NCI-H1092 treated with DMSO at 0.1 percent for 48 hours (cell line): Measurements from ENCODE around the gene COG5.

ENCODE experiments used
- DNase-seq: peaks from one replicate; lab custom pipeline; 2025; lab: John Stamatoyannopoulos, UW

The COG5 gene

DNA sequence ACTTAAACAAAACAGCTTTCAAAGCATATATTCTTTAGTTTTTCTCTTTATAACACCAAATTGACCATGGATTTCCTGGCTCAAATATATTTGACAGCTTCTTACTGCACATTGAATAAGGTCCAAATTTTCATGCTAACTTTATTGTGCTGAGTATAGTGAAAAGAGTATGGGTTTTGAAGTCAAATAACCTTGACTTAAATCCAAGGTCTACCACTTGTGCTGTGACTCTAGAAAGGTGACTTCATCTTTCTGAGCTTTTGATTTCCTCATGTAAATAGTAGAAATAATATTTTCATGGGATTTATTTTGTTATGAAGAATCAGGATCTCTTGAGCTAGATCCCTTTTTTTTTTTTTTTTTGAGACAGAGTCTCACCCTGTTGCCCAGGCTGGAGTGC, 233.2 kb downstream of the COG5 start:
- no peak for DNase-seq

DNA sequence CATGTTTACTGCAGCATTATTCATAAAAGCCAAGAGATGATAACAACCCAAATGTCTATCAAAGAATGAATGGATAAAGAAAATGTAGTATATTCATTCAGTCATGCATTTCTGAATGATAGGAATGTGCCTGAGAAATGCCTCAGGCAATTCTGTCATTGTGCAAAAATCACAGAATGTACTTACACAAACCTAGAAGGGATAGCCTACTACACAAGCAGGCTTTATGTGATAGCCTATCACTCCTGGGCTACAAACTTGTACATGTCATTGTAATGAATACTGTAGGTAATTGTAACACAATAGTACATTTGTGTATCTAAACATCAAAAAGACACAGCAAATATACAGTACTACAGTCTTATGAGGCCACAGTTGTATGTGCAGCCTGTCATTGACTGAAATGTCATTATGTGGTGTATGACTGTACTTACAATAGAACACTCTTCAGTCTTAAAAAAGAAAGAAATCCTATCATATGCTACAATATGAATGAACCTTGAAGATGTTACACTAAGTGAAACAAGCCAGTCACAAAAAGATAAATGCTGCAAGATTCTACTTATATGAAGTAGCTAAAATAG, 235.6 kb downstream of the COG5 start:
- no peak for DNase-seq

DNA sequence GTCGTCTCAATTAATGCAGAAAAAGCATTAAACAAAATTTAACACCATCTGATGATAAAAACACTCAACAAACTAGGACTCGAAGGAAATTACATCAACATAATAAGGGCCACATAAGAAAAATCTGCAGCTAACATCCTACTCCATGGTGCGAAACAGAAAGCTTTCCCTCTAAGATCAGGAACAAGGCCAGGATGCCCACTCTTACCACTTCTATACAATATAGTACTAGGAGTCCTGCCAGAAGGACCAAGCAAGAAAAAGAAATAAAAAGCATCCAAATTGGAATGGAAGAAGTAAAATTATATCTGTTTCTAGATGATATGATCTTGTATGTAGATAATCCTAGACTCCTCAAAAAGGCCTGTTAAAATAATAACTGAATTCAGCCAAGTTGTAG, 237.7 kb downstream of the COG5 start:
- DNase-seq, result no peak

DNA sequence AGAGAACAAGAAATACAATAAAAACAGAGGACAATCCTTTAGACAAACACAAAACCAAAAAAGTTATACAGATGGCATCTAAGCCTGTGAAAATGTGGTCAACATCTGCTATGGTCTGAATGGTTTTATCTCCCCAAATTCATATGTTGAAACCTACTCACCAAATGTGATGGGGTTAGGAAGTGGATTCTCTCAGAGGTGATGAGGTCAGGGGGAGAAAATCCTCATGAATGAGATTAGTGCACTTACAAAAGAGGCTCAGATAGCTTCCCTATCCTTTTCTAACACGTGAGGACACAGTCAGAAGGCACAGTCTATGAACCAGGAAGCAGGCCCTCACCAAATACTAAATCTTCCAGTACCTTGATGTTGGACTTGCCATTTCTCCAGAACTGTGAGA, 241.7 kb downstream of the COG5 start:
- DNase-seq, result no peak

DNA sequence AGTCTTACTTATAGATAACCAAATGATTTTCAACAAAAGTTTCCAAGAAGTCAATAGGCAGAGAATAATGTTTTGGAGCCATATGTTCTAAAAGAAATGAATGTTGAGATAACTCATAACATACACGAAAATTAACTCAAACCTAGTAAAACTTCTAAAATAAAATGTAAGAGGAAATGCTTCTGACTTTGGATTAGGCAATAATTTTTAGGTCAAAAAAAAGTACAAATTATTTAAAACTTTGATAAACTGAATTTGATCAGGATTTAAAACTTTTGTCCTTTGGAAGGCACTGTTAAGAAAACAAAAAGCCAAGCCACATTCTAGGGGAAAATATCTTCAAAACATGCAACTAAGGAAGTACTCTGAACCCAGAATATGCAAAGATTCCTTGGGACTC, 242.1 kb downstream of the COG5 start:
- DNase-seq, result no peak

DNA sequence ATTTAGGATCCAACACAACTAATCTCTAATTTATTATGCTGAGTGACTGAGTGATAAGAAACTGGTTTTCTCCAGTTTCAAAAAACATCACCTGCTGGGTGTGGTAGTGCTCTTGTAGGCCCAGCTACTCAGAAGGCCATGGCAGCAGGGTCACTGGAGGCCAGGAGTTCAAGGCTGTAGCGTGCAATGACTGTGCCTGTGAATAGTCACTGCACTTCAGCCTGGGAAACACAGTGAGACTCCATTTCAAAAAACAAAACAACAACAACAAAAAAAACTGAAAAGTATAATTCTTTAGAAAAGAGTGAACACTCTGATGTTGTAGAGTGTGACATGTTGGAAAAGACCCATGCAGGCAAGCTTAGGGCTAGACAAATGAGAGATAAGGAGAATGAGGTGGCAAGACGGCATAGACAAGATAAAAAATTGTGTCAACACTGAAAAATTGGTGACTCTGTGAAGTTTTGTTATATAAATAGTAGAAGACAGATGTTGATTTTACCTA, 243.9 kb downstream of the COG5 start:
- DNase-seq, result no peak

DNA sequence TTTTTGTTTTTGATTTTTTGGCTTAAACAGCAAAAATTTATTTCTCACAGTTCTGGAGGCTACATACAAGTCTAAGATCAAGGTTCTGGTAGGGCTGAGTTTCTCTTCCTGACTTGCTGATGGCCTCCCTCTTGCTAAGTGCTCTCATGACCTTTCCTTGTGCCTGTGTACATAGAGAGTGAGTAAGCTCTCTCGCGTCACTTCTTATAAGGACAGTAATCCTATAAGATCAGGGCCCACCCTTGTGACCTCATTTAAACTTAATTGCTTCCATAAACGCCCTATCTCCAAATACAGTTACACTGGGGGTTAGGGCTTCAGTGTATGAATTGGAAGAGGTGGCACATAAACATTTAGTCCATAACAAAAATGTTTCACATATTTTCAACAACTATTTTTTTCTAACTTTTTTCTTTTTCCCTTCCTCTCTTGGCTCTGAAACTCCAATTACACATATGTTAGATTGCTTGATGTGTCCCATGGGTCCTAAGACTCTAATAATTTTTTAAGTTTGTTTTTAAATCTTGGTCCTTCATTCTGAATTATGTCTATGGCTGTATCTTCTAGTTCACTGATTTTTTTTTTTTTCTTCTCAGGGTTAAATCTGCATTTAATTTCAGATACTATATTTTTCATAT, 245.1 kb downstream of the COG5 start:
- no peak for DNase-seq

DNA sequence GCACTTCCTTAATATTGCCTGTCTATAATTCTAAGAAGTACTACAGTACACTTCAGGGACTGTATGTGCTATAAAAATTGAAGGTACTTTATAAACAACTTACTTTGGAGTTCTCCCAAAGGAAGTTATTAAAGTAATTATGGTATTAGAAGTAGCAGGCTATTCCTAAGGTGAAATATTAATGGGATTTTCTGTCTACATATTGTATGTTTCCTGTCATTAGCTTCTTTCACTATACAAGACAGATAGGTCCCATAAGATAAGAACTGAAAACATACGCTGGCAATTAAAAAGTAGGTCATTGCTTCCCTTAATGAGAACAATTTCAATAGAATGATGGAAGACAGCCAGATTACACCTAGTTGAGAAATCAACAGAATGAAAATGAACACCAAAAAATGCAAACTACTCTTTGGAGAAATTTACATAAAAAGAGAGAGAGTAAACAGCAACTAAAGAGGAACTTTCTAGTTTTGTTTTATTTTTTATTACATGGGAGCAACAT, 248.0 kb downstream of the COG5 start:
- no peak for DNase-seq

DNA sequence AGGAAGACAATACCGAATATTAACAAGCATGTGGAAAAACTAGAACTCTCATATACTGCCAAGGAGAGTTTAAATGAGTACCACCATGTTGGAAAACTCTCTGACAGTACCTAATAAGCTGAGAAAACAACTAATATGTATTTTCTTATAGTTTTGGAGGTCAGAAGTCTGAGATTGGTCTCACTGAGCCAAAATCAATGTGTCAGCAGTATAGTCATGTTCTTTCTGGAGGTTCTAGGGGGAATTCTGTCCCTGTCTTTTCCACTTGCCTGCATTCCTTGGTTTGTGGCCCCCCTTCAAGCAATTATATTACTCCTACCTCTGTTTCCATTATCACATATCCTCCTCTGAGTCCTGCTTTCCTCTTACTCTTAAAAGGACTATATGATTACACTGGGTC, 250.4 kb downstream of the COG5 start:
- DNase-seq, result no peak

DNA sequence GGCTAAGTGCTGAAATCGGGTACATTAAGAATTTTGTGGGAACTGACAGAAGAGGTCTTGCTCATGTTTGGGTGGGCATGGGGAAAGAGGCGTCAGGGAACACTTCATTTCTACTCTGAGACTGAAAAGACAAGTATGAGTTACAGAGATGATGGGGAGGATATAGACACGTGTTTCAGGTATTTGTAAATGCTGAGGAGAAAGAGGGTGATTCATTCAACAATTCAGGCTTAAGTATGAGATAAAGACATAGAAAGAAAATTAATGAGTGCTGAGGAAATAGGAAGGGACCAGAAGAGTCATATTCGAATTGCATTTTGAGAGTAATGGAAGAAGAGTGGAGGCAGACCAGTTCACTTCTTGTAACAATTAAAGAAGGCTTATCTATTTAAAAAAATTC, 251.3 kb downstream of the COG5 start:
- DNase-seq, result no peak

DNA sequence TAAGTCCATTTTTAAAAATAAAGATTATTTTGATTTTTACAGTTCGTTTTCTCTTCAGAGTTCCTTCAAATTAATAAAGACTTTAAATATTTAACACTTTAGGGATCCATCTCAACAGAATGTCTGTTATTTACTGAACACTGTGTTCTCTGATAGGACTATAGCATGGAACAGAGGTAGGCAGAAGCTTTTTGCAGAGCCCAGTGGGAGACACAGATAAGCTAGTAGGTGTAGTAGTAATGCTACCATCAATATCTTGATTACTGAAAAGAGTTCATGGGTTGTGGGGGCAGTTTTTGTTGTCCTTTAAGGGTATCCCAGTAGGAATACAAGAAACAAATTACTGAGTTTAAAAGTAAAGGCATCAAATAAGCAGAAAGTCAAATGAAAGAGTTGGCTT, 254.4 kb downstream of the COG5 start:
- no peak for DNase-seq

DNA sequence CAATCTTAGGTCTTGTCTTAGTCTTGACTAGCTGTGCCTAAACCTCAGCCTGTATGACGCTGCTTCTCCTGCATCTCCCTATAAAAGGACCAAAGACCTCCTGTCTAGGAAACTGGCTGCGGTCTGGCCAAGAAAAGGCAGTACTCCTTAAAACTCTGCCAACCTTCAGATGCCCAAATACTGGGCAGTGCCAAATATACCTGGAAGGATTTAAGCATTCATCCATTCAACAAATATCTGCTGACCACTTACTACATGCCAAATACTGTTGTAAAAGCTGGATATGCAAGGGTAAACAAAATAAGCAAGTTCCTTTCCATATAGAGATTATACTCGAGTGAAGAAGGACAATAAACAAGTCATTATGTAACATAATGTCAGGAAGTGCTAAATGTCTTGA, 259.1 kb downstream of the COG5 start:
- no peak for DNase-seq

DNA sequence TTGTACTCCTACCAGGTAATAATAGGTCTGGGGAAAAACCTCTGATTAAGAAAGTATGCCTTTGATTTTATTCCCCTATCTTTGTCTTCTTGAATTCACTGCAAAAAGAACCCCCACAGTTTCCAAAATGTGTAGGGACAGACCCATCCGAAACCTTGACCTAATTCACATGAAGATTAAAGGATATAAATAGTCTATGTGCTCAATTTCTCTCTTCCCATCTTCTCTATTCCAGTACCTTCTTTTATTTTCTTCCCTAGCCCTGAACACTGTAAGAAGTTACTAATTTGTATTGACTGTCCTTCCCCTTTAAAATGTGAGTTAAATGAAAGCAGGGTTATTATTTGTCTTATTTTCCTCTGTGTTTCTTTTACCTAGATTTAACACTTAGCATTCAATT, 259.7 kb downstream of the COG5 start:
- DNase-seq, result no peak

DNA sequence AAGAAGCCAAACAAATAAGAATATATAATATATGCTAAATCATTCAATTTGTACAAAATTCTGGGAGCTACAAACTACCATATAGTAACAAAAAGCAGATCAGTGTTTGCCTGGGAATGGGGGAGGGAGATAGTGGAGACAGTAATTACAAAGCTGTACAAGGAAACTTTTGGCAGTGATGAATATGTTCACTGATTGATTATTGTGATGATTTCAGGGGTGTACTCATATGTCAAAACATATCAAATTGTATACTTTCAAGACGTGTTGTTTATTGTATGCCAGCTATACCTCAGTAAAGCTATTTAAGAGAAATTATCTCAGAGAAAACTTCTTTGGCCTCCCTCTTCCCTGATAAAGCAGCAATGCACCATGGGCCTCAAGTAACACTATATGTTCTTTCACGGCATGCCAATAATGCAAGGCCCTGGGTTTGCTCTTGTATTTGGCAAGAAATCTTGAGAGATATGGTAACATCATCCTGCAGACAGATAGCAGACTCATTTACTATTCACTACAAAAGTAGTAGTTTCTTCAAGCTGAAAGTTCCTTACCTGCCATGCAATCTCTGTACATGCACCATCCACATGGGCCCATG, 261.4 kb downstream of the COG5 start:
- no peak for DNase-seq

DNA sequence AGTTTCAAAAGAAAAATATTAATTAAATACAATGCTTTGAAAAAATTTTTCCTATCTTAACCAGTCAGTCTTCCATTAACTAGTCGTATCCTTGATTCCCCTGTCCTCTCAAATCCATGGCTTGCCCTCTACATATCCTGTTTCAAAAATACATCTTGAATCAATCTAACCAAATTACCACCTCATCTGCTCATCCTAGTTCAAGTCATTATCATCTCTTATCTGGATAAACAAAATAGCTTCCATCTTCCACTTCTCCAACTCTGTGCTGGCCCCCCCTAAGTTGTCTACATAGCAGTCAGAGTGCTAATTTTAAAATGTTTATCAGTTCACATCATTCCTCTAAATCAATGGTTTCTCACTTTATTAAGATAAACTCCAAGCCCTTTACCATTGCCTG, 269.5 kb downstream of the COG5 start:
- no peak for DNase-seq

DNA sequence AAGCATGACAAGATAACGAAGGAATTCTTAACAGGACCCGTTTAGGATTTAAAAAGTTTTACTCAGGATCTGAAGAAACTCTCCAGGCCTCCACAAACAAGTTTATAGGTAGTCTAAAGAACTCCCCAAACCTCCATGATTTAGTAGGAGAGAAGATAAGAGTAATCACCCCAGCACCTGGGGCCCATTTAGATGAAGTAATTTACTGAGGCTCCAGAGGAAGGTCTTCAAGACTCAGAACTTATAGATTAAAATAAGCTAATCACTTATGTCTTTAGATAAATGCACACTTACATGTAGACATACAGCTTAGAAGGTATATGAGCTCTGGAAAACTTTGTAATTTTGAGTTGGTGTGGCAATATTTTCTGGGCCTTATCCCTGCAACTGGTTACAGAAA, 271.1 kb downstream of the COG5 start:
- DNase-seq, result no peak

DNA sequence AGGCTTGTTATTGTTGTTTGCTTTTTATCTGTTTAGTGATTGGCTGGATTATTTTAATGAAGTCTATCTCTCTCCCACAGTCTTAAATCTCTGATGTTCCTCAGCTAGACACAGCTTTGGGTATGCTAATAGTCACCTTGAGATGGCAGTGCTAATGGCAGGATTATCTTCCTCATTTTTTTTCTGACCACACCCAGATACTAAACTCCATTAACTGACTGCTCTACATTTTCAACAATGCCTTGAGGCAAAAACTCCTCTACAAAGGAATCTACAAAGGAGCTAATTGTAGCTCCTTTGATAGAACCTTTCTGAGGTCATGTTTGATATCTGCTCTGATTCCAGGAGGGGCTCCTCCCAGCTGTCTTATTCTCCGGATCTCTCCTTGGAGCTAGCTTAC, 272.3 kb downstream of the COG5 start:
- no peak for DNase-seq

DNA sequence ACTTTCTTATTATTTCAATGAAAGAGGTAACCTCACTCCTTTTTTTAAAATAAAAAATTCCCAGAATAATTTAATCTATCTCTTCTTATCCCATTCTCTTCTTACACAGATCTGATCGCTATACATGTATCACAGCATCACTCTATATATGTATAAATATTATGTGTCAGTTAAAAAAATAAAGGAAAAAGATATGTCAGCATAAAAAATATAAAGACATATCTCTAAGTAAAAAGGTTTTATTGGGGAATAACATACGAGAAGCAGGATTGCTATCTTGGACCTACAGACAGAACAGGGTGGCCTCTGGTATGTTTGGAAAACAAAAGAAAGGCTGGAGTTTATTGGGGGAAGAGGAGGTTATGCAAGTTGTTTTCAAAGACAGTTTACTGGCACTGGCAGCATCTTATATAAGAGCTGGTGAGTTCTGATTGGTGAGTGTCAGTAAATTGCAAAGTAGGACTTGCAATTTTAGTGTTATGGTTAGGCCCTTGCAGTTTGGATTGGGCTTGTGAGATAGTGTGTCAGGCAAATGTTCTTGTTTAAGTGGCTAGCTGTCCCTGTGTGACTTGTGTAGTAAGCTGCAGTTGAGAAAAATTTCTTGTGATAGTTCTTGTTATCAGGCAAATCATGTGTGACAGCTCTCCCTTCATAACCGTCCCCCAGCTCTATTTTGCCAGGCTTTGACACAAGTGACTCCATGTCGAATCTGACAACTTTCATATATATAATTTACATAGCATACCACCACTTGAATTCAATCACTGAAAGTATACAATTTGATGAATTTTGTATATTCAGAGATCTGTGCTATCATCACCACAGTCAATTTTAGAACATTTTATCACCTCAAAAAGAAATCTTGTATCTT, 276.7 kb downstream of the COG5 start:
- DNase-seq, result no peak

DNA sequence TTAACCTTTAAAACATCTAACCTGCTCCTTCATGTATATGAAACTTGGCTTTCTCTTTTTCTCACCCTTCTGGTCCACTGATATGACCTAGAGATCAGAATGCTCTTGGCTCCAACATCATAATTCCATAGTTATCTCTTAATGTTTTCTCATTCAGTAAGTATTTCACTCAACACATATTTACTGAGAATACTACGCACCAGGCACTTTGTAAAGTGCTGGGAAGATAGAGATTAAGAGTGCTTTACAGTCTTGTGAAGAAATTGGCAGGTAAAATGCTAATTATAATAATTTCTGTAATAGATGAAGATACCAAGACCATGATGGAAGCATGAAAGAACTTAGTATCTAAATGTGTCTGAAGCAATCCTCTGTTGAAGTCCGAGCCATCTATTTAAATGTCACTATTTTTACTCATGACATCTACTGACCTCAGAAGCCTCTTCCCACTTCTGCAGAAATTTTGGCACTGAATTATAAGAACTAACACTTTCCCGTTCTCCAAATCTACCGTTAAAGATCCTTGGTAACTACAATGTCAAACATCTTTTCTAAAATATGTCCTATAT, 278.7 kb downstream of the COG5 start:
- DNase-seq, result no peak

DNA sequence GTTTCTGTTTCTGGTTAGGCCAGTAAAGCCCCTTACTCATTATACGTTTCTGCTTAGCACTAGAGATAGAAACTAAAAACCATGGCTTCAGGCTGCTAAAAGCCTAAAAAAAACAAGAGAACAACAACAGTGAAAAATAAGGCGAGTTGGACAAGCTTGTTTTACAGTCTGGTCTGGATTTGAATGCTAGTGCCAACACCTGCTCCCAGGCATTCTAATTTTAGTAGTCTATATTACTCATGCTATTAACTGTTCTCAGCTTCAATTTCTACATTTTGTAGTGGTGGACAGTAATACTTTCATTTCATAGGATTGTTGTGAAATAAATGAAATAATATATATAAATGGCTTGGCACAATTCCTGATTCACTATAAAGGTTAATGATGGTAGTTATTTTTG, 286.4 kb downstream of the COG5 start:
- no peak for DNase-seq

DNA sequence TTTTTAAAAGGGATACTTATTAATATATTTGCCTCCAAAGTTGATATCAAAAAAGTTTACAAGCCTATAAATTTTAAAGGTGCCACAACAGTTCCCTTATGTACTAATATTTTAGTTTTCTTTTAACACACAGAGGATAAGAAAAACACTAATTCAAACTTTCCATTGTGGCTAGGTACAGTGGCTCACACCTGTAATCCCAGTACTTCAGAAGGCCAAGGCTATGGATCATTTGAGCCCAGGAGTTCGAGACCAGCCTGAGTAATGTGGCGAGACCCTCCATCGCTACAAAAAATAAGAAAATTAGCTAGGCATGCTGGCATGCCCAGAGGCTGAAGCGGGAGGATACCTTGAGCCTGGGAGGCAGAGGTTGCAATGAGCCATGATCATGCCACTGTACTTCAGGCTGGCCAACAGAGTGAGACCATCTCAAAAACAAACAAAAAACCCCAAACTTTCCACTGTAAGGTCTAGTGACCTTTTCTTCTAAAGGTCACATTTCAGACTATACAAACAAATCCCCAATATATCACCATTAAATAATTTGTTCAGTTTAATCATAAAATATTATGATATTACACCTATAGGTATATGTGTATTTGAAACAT, 287.4 kb downstream of the COG5 start:
- no peak for DNase-seq

DNA sequence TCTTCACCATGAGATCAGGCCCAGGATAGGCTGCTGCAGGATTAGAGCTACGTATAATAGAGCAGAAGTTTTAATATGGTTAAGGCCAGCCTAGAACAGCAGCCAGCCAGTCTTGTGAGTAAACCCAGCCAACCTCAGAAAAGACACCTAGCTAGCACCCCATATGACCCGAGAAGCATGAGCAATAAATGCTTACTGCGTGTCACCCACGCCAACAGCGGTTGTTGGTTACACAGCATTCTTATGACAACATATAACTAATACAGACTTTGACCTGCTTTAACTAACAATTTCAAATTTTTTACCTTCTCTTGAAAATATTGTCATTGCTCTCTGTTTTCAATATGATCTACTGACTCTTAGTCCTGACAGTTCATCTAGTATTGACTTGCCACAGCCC, 289.2 kb downstream of the COG5 start:
- DNase-seq, result no peak
